Measurements from ENCODE around the gene SKP1.

SKP1 gene

DNA sequence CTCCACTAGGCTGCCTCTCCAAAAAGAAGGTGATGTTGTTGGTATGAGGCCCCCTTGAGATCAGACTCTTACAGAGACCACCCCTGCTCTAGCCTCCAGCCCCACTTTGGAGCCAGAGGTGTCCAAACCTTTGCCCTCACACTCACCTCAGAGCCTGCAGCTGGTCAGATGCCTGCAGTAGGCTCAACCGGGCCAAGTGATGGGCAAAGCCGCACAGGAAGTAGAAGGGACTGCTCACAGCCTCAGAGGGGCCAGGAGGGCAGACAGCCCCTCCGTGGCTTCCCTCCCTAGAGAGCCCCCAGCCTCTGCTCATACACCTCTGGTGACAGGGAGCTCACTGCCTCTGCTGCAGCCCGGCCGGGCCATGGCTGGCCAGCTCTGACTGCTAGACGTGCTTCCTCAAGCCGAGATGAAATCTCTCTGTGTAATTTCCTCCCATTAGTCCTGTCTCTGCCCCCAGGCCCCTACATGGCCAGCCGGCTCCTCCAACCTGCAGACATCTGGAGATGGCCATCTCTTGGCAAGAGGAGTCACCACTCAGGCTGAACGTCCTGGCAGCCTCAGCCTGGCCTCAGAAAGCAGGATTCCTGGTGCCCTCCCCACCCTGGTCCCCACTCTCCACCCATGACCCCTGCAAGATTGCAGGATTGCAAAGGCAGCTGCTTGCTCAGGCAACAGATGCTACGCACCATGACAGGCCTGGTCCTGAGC, 69.6 kb downstream of the SKP1 start:
- Histone ChIP-seq H3K27ac (replicated peaks; ENCODE audit: low read length) (no peak overlapping the region), H3K4me2 (ENCODE audit: insufficient read depth, low read length, poor library complexity, severe bottlenecking) (no peak overlapping the region), H4K91ac (ENCODE audit: low read depth, low read length, poor library complexity) (no peak overlapping the region), H2BK15ac (ENCODE audit: low read length) (no peak overlapping the region), H3K14ac (ENCODE audit: low read length) (peak overlapping the region; percentile 13), H2BK5ac (ENCODE audit: low read length) (no peak overlapping the region), H2BK120ac (ENCODE audit: low read depth, low read length) (no peak overlapping the region), H3K9ac (ENCODE audit: low read depth, low read length, poor library complexity) (no peak overlapping the region), H3K4me1 (ENCODE audit: control insufficient read depth in 2 of 2, insufficient read depth in 1 of 2, low read depth in 1 of 2, low read length in 2 of 2) (peaks cover 5 to 13% of the 10 kb centered on the region in 2 donors), H3K23ac (ENCODE audit: low read depth, low read length, poor library complexity) (peak overlapping the region; percentile 17), H2AFZ (ENCODE audit: low read length) (no peak overlapping the region), H4K8ac (ENCODE audit: low read depth, low read length) (no peak overlapping the region), H3K18ac (ENCODE audit: low read length) (no peak overlapping the region), H3K36me3 (replicated peaks in 1 of 2; ENCODE audit: control insufficient read depth in 2 of 2, insufficient read depth in 2 of 2, low read length in 2 of 2) (no peaks in the 10 kb centered on the region), H3K79me1 (ENCODE audit: low read depth, low read length) (no peaks in the 10 kb centered on the region), H2BK12ac (ENCODE audit: low read length) (no peak overlapping the region), H3K4ac (ENCODE audit: low read length) (no peak overlapping the region), H3K9me3 (replicated peaks in 1 of 2; ENCODE audit: control insufficient read depth in 2 of 2, insufficient read depth in 1 of 2, low read depth in 1 of 2, low read length in 2 of 2) (no peaks in the 10 kb centered on the region), H3K27me3 (ENCODE audit: control insufficient read depth in 3 of 3, insufficient read depth in 3 of 3, low read depth in 1 of 3, low read length in 3 of 3) (peaks cover 0 to 38% (median 7%) of the 10 kb centered on the region in 3 experiments), H3K4me3 (ENCODE audit: low read length in 2 of 2) (no peak overlapping the region), H2AK5ac (ENCODE audit: low read depth, low read length) (peak overlapping the region; percentile 10)
- no CpG with 5 or more reads among the region's 10 CpGs for WGBS, 2 donors (ENCODE audit: extremely low coverage in 2 of 2, insufficient read length in 2 of 2, insufficient replicate concordance in 1 of 2)
- no peak for DNase-seq (ENCODE audit: low spot score)

DNA sequence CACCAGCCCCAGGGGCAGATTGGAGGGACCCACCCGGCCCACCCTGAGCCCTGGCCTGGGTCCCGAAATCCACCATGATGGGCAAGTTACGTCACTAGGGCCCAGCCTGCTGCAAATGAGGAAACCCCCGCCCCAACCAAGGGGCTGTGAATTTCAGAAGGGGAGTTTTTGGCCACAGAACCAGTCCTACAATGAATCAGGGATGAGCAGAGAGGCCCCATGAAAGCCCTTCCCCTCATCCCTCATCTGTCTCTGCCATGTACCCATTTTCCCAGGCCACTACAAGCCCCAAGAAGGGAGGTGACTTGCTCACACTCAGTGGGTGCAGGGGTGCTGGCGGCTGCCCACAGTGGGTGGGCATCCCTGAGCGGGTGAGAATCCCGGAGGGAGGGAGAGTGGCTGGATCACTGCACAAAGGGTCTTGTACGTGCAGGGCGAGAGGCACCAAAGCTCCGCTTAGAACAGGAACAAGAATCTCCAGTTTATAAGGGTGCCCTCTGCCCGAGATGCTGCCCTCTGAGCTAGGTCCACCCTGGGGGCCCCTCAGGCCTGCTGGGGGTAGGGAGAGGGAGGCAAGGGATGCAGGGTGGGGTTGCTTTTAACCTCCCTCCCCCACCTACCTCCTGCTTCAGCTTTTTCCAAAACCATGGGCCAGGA, 72.6 kb downstream of the SKP1 start:
- Histone ChIP-seq H3K36me3 (replicated peaks in 1 of 2; ENCODE audit: control insufficient read depth in 2 of 2, insufficient read depth in 2 of 2, low read length in 2 of 2) (no peaks in the 10 kb centered on the region), H3K14ac (ENCODE audit: low read length) (no peak overlapping the region), H2BK12ac (ENCODE audit: low read length) (no peak overlapping the region), H3K9me3 (replicated peaks in 1 of 2; ENCODE audit: control insufficient read depth in 2 of 2, insufficient read depth in 1 of 2, low read depth in 1 of 2, low read length in 2 of 2) (no peaks in the 10 kb centered on the region), H3K4ac (ENCODE audit: low read length) (no peak overlapping the region), H3K27ac (replicated peaks; ENCODE audit: low read length) (no peak overlapping the region), H2BK15ac (ENCODE audit: low read length) (no peak overlapping the region), H4K91ac (ENCODE audit: low read depth, low read length, poor library complexity) (no peak overlapping the region), H3K23ac (ENCODE audit: low read depth, low read length, poor library complexity) (no peak overlapping the region), H2BK5ac (ENCODE audit: low read length) (peak overlapping the region; percentile 16), H2AFZ (ENCODE audit: low read length) (no peak overlapping the region), H3K9ac (ENCODE audit: low read depth, low read length, poor library complexity) (no peak overlapping the region), H3K27me3 (ENCODE audit: control insufficient read depth in 3 of 3, insufficient read depth in 3 of 3, low read depth in 1 of 3, low read length in 3 of 3) (peaks cover 0 to 44% (median 0%) of the 10 kb centered on the region in 3 experiments), H2BK120ac (ENCODE audit: low read depth, low read length) (no peak overlapping the region), H2AK5ac (ENCODE audit: low read depth, low read length) (peak overlapping the region; percentile 40), H3K18ac (ENCODE audit: low read length) (peak overlapping the region; percentile 37), H3K4me2 (ENCODE audit: insufficient read depth, low read length, poor library complexity, severe bottlenecking) (no peak overlapping the region), H3K79me1 (ENCODE audit: low read depth, low read length) (no peaks in the 10 kb centered on the region), H3K4me3 (ENCODE audit: low read length in 2 of 2) (no peak overlapping the region), H4K8ac (ENCODE audit: low read depth, low read length) (no peak overlapping the region), H3K4me1 (ENCODE audit: control insufficient read depth in 2 of 2, insufficient read depth in 1 of 2, low read depth in 1 of 2, low read length in 2 of 2) (peaks cover 1 to 6% of the 10 kb centered on the region in 2 donors)
- no peak for DNase-seq (ENCODE audit: low spot score)
- no CpG with 5 or more reads among the region's 11 CpGs for WGBS, 2 donors (ENCODE audit: extremely low coverage in 2 of 2, insufficient read length in 2 of 2, insufficient replicate concordance in 1 of 2)

- no peak overlapping the region for H3K4me2 ChIP-seq (ENCODE audit: insufficient read depth, low read length, poor library complexity, severe bottlenecking)
- H3K23ac ChIP-seq (ENCODE audit: low read depth, low read length, poor library complexity) = no peak overlapping the region
- H3K27ac ChIP-seq (replicated peaks; ENCODE audit: low read length) = no peak overlapping the region
- H2BK120ac ChIP-seq (ENCODE audit: low read depth, low read length) = no peak overlapping the region
- no peaks in the 10 kb centered on the region for H3K36me3 ChIP-seq (replicated peaks in 1 of 2; ENCODE audit: control insufficient read depth in 2 of 2, insufficient read depth in 2 of 2, low read length in 2 of 2)
- H2BK15ac ChIP-seq (ENCODE audit: low read length) = no peak overlapping the region
- no peak for DNase-seq (ENCODE audit: low spot score)
- H2AK5ac ChIP-seq (ENCODE audit: low read depth, low read length) = no peak overlapping the region
- H3K14ac ChIP-seq (ENCODE audit: low read length) = no peak overlapping the region
- no peak overlapping the region for H4K91ac ChIP-seq (ENCODE audit: low read depth, low read length, poor library complexity)
- no peak overlapping the region for H3K9ac ChIP-seq (ENCODE audit: low read depth, low read length, poor library complexity)
- no peak overlapping the region for H2BK12ac ChIP-seq (ENCODE audit: low read length)
- H2BK5ac ChIP-seq (ENCODE audit: low read length) = peak overlapping the region; percentile 16
- no peak overlapping the region for H4K8ac ChIP-seq (ENCODE audit: low read depth, low read length)
- no peak overlapping the region for H3K4me3 ChIP-seq (ENCODE audit: low read length in 2 of 2)
- WGBS, 2 donors (ENCODE audit: extremely low coverage in 2 of 2, insufficient read length in 2 of 2, insufficient replicate concordance in 1 of 2) = no CpG with 5 or more reads among the region's 9 CpGs
- H3K27me3 ChIP-seq (ENCODE audit: control insufficient read depth in 3 of 3, insufficient read depth in 3 of 3, low read depth in 1 of 3, low read length in 3 of 3) = peaks cover 0 to 43% (median 0%) of the 10 kb centered on the region in 3 experiments
- no peaks in the 10 kb centered on the region for H3K79me1 ChIP-seq (ENCODE audit: low read depth, low read length)
- no peak overlapping the region for H2AFZ ChIP-seq (ENCODE audit: low read length)
- H3K4me1 ChIP-seq (ENCODE audit: control insufficient read depth in 2 of 2, insufficient read depth in 1 of 2, low read depth in 1 of 2, low read length in 2 of 2) = peaks cover 1 to 6% of the 10 kb centered on the region in 2 donors
- no peak overlapping the region for H3K4ac ChIP-seq (ENCODE audit: low read length)
- no peak overlapping the region for H3K18ac ChIP-seq (ENCODE audit: low read length)
- no peaks in the 10 kb centered on the region for H3K9me3 ChIP-seq (replicated peaks in 1 of 2; ENCODE audit: control insufficient read depth in 2 of 2, insufficient read depth in 1 of 2, low read depth in 1 of 2, low read length in 2 of 2)
Measured at GRCh38 chr5:134103397-134103796, 73.4 kb downstream of the SKP1 start.

DNA sequence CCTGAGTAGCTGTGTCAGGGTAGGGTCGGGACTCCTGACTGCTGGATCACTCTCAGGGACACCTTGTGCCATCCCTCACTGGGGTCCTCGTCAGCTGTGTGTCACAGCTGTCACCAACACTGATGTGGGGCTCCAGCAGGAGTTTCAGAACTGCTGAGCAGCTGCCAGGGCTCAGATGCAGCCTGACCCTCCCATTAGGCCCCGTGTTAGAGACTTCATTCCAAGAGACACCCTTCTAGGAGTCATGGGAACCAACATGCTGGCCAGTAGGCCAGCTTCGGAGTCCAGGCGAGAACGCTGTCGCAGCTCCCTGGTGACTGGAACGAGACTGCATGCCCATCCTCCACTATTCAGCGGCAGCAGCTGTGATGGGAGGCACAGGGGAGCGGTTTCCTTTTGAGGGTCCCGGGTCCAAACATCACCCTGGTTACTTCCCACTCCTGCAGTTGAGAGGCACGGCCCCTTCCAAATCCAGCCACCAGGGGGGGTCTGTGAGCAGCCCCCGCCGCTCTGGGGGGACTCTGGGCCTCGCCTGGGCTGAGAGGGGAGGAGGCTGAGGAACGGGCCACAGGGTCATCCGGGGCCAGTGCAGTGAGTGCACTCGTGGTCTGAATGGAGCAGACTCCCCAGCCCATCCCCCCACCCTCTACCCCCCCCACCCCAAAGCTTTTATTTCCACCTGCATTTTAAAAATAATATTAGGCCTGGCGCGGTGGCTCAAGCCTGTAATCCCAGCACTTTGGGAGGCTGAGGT, 74.9 kb downstream of the SKP1 start:
- Histone ChIP-seq H4K91ac (ENCODE audit: low read depth, low read length, poor library complexity) (no peak overlapping the region), H2BK120ac (ENCODE audit: low read depth, low read length) (no peak overlapping the region), H3K9me3 (replicated peaks in 1 of 2; ENCODE audit: control insufficient read depth in 2 of 2, insufficient read depth in 1 of 2, low read depth in 1 of 2, low read length in 2 of 2) (no peaks in the 10 kb centered on the region), H3K27ac (replicated peaks; ENCODE audit: low read length) (no peak overlapping the region), H3K18ac (ENCODE audit: low read length) (no peak overlapping the region), H3K4me2 (ENCODE audit: insufficient read depth, low read length, poor library complexity, severe bottlenecking) (no peak overlapping the region), H3K36me3 (replicated peaks in 1 of 2; ENCODE audit: control insufficient read depth in 2 of 2, insufficient read depth in 2 of 2, low read length in 2 of 2) (no peaks in the 10 kb centered on the region), H3K4ac (ENCODE audit: low read length) (no peak overlapping the region), H2BK5ac (ENCODE audit: low read length) (no peak overlapping the region), H2AK5ac (ENCODE audit: low read depth, low read length) (peak overlapping the region; percentile 20), H3K4me1 (ENCODE audit: control insufficient read depth in 2 of 2, insufficient read depth in 1 of 2, low read depth in 1 of 2, low read length in 2 of 2) (peaks cover 6% of the 10 kb centered on the region in 2 donors), H3K14ac (ENCODE audit: low read length) (no peak overlapping the region), H4K8ac (ENCODE audit: low read depth, low read length) (no peak overlapping the region), H3K9ac (ENCODE audit: low read depth, low read length, poor library complexity) (peak overlapping the region; percentile 72), H2AFZ (ENCODE audit: low read length) (peak overlapping the region; percentile 37), H3K79me1 (ENCODE audit: low read depth, low read length) (no peaks in the 10 kb centered on the region), H3K4me3 (ENCODE audit: low read length in 2 of 2) (no peak overlapping the region), H2BK12ac (ENCODE audit: low read length) (no peak overlapping the region), H3K23ac (ENCODE audit: low read depth, low read length, poor library complexity) (no peak overlapping the region), H2BK15ac (ENCODE audit: low read length) (no peak overlapping the region), H3K27me3 (ENCODE audit: control insufficient read depth in 3 of 3, insufficient read depth in 3 of 3, low read depth in 1 of 3, low read length in 3 of 3) (peaks cover 0 to 44% (median 0%) of the 10 kb centered on the region in 3 experiments)
- DNase-seq (ENCODE audit: low spot score) = no peak
- WGBS, 2 donors (ENCODE audit: extremely low coverage in 2 of 2, insufficient read length in 2 of 2, insufficient replicate concordance in 1 of 2) = no CpG with 5 or more reads among the region's 20 CpGs
